ENCODE data around the gene GBF1. TPM values are rescaled to one million over a fixed set of nuclear protein-coding genes. Genes with fewer than 3 reads are reported as not detected.

The GBF1 gene
- total RNA-seq, 1 experiment from 2014 or later = 50.6 TPM

- POLR2A ChIA-PET = interaction anchor here (0.8 to 3.2 kb wide), 4 partner anchors 9 to 171 kb away, joined by 3 to 19 read pairs (median 5); partner anchors contain the start of gene GBF1
- CTCF ChIA-PET = interaction anchor here (0.7 to 17.5 kb wide), 7 partner anchors 10 to 244 kb away, joined by 3 to 354 read pairs (median 4); partner anchors contain the start of gene GBF1
- Mint-ChIP-seq H3K9me3 (ENCODE audit: unreplicated experiment) (no peaks in the 10 kb centered on the region), H3K4me1 (ENCODE audit: insufficient read depth, unreplicated experiment) (peaks cover 10% of the 10 kb centered on the region), H3K4me3 (ENCODE audit: unreplicated experiment) (no peak overlapping the region), H3K27ac (ENCODE audit: low read depth, unreplicated experiment) (no peak overlapping the region), H3K27me3 (ENCODE audit: insufficient read depth, unreplicated experiment) (no peaks in the 10 kb centered on the region), H3K36me3 (ENCODE audit: insufficient read depth, unreplicated experiment) (no peaks in the 10 kb centered on the region)
- BruUV-seq (replicated peaks) = no TSS peak
- TF ChIP-seq, protein P1, sequence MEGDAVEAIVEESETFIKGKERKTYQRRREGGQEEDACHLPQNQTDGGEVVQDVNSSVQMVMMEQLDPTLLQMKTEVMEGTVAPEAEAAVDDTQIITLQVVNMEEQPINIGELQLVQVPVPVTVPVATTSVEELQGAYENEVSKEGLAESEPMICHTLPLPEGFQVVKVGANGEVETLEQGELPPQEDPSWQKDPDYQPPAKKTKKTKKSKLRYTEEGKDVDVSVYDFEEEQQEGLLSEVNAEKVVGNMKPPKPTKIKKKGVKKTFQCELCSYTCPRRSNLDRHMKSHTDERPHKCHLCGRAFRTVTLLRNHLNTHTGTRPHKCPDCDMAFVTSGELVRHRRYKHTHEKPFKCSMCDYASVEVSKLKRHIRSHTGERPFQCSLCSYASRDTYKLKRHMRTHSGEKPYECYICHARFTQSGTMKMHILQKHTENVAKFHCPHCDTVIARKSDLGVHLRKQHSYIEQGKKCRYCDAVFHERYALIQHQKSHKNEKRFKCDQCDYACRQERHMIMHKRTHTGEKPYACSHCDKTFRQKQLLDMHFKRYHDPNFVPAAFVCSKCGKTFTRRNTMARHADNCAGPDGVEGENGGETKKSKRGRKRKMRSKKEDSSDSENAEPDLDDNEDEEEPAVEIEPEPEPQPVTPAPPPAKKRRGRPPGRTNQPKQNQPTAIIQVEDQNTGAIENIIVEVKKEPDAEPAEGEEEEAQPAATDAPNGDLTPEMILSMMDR (IDR thresholded peaks at IDR 0.05; ENCODE audit: unreplicated experiment) = no peak
- DNase-seq (ENCODE audit: unreplicated experiment) = no peak
- intact Hi-C loops (cut with micrococcal nuclease) = no loop called here
Observed at GRCh38 chr10:102234888-102235597, 10.3 kb upstream of the GBF1 start.

GRCh38 chr10:102235598-102235920 is 9.8 kb upstream of the GBF1 start:
- H3K4me1 Mint-ChIP-seq (ENCODE audit: insufficient read depth, unreplicated experiment) = peaks cover 10% of the 10 kb centered on the region
- ChIA-PET CTCF (interaction anchor here (0.6 to 17.5 kb wide), 7 partner anchors 9 to 175 kb away, joined by 3 to 354 read pairs (median 4); partner anchors contain the start of gene GBF1), POLR2A (interaction anchor here (0.8 to 3.2 kb wide), 3 partner anchors 10 to 163 kb away, joined by 5 to 19 read pairs (median 6); partner anchors contain the start of gene GBF1)
- no peak overlapping the region for H3K4me3 Mint-ChIP-seq (ENCODE audit: unreplicated experiment)
- H3K27me3 Mint-ChIP-seq (ENCODE audit: insufficient read depth, unreplicated experiment) = no peaks in the 10 kb centered on the region
- TF ChIP-seq, protein P1 (IDR thresholded peaks at IDR 0.05; ENCODE audit: unreplicated experiment) = no peak
- intact Hi-C loops (cut with micrococcal nuclease) = no loop called here
- peak overlapping the region; percentile 43 for H3K27ac Mint-ChIP-seq (ENCODE audit: low read depth, unreplicated experiment)
- H3K9me3 Mint-ChIP-seq (ENCODE audit: unreplicated experiment) = no peaks in the 10 kb centered on the region
- peak; percentile 49 for DNase-seq (ENCODE audit: unreplicated experiment)
- H3K36me3 Mint-ChIP-seq (ENCODE audit: insufficient read depth, unreplicated experiment) = no peaks in the 10 kb centered on the region
- no TSS peak for BruUV-seq (replicated peaks)

- intact Hi-C loops (cut with micrococcal nuclease) = no loop called here
- Mint-ChIP-seq H3K27me3 (ENCODE audit: insufficient read depth, unreplicated experiment) (no peaks in the 10 kb centered on the region), H3K36me3 (ENCODE audit: insufficient read depth, unreplicated experiment) (no peaks in the 10 kb centered on the region), H3K4me3 (ENCODE audit: unreplicated experiment) (no peak overlapping the region), H3K9me3 (ENCODE audit: unreplicated experiment) (no peaks in the 10 kb centered on the region), H3K27ac (ENCODE audit: low read depth, unreplicated experiment) (peak overlapping the region; percentile 43), H3K4me1 (ENCODE audit: insufficient read depth, unreplicated experiment) (peaks cover 10% of the 10 kb centered on the region)
- POLR2A ChIA-PET = interaction anchor here (0.8 to 3.2 kb wide), 2 partner anchors 10 to 163 kb away, joined by 5 to 19 read pairs; partner anchors contain the start of gene GBF1
- no TSS peak for BruUV-seq (replicated peaks)
- no peak for DNase-seq (ENCODE audit: unreplicated experiment)
- TF ChIP-seq, protein P1 (IDR thresholded peaks at IDR 0.05; ENCODE audit: unreplicated experiment) = no peak
- CTCF ChIA-PET = interaction anchor here (0.5 to 17.5 kb wide), 8 partner anchors 9 to 269 kb away, joined by 3 to 354 read pairs (median 4); partner anchors contain the start of gene GBF1
Observed at GRCh38 chr10:102236006-102236405, 9.3 kb upstream of the GBF1 start.

GRCh38 chr10:102237711-102238252 is 7.5 kb upstream of the GBF1 start:
- BruUV-seq (replicated peaks) = no TSS peak
- CTCF ChIA-PET = interaction anchor here (0.6 to 17.5 kb wide), 3 partner anchors 114 to 279 kb away, joined by 3 to 354 read pairs (median 3); no protein-coding TSS in a partner anchor
- Mint-ChIP-seq H3K4me1 (ENCODE audit: insufficient read depth, unreplicated experiment) (peaks cover 17% of the 10 kb centered on the region), H3K4me3 (ENCODE audit: unreplicated experiment) (no peak overlapping the region), H3K27ac (ENCODE audit: low read depth, unreplicated experiment) (no peak overlapping the region), H3K9me3 (ENCODE audit: unreplicated experiment) (no peaks in the 10 kb centered on the region), H3K36me3 (ENCODE audit: insufficient read depth, unreplicated experiment) (no peaks in the 10 kb centered on the region), H3K27me3 (ENCODE audit: insufficient read depth, unreplicated experiment) (no peaks in the 10 kb centered on the region)
- intact Hi-C loops (cut with micrococcal nuclease) = no loop called here
- no peak for DNase-seq (ENCODE audit: unreplicated experiment)
- TF ChIP-seq, protein P1 (IDR thresholded peaks at IDR 0.05; ENCODE audit: unreplicated experiment) = no peak
- POLR2A ChIA-PET = interaction anchor here (3.2 kb wide), 1 partner anchor 8 kb away, joined by 19 read pairs; the partner anchor contains the start of gene GBF1
